Kidney (tissue), 14 donors: ENCODE measurements around the gene THBS3. TPM values are rescaled to one million over a fixed set of nuclear protein-coding genes. Genes with fewer than 3 reads are reported as not detected.

Experiments used
- DNase-seq, 5 donors: peaks; one replicate each; pipeline ENCODE4 v3.0.0-alpha.2; 2013 to 2020
- FAIRE-seq: peaks from 2 replicates; lab custom pipeline; 2012; peaks lifted over from hg19 to GRCh38; lab: Jason Lieb, UNC
- H3K27ac ChIP-seq, 2 donors: one replicate each; pipeline ENCODE4 v1.7.0; 2013; ENCODE audit warnings: low read depth in 2 of 2, low read length in 2 of 2, inconsistent platforms in 1 of 2
- H3K27me3 ChIP-seq: one replicate; pipeline ENCODE4 v1.7.1; 2013; ENCODE audit warnings: low read length, inconsistent platforms; ENCODE audit not compliant: control insufficient read depth, insufficient read depth
- H3K36me3 ChIP-seq, 3 donors: one replicate each; pipeline versions ENCODE4 v1.7.0 to v1.7.1; 2013; ENCODE audit warnings: low read length in 3 of 3, control low read depth in 1 of 3, inconsistent platforms in 1 of 3; ENCODE audit not compliant: insufficient read depth in 3 of 3, control insufficient read depth in 2 of 3
- H3K4me1 ChIP-seq, 3 donors: one replicate each; pipeline versions ENCODE4 v1.7.0 to v1.7.1; 2013; ENCODE audit warnings: low read length in 3 of 3, inconsistent platforms in 1 of 3, low read depth in 1 of 3; ENCODE audit not compliant: control insufficient read depth in 2 of 3, insufficient read depth in 2 of 3
- H3K4me3 ChIP-seq, 3 donors: one replicate each; pipeline versions ENCODE4 v1.7.0 to v1.8.1; 2013; ENCODE audit warnings: low read length in 3 of 3, control low read depth in 1 of 3, inconsistent platforms in 1 of 3
- H3K9ac ChIP-seq, 3 donors: one replicate each; pipeline versions ENCODE4 v1.7.0 to v1.7.1; 2013; ENCODE audit warnings: low read length in 3 of 3, control low read depth in 1 of 3, inconsistent platforms in 1 of 3
- H3K9me3 ChIP-seq, 3 donors: one replicate each; pipeline versions ENCODE4 v1.7.0 to v1.7.1; 2013; ENCODE audit warnings: low read length in 3 of 3, control low read depth in 1 of 3, inconsistent platforms in 1 of 3; ENCODE audit not compliant: control insufficient read depth in 2 of 3, insufficient read depth in 1 of 3
- intact Hi-C: fragments of 100-400 bp; cut with DNase I; formaldehyde crosslinking; loops from one replicate; pipeline ENCODE4 v1.11.1; 2022
- polyA plus RNA-seq: library from polyadenylated mRNA; stranded (reverse); fragments of 350-450 nt; fragmentation: Illumina TruSeq; extraction: RNeasy Lipid Tissue Mini Kit (QIAGEN cat#74804); gene quantifications from one replicate; pipeline ENCODE4 v1.2.3, GENCODE V29; 2014; ENCODE audit warnings: low read depth, low replicate concordance; ENCODE audit not compliant: insufficient read depth
- total RNA-seq: library from RNA; stranded (reverse); fragmentation: NEBNext Ultra II Directional; extraction: Animal tissue kit (Norgen Biotek cat#: 25700); gene quantifications from one replicate; pipeline ENCODE4 v1.2.1, GENCODE V29; 2021
- TF ChIP-seq, protein P1 (sequence below): IDR thresholded peaks from 3 replicates; pipeline ENCODE4 v1.5.1; 2012; ENCODE audit warnings: mild to moderate bottlenecking, moderate library complexity, borderline replicate concordance; ENCODE audit not compliant: insufficient read depth; ENCODE audit errors: extremely low read depth
- donor health status: control.
- donor health status: control.
- donor health status: control.
- donor health status: control.
- donor health status: control.
- donor health status: DM: yes; HTN: yes; CAD: no.
- donor health status: Normal renal cell carcinoma (clear cell type).

THBS3 gene
- total and polyA plus RNA-seq, 2 donors from 2014 or later, result 21.4 to 33.0 TPM

DNA sequence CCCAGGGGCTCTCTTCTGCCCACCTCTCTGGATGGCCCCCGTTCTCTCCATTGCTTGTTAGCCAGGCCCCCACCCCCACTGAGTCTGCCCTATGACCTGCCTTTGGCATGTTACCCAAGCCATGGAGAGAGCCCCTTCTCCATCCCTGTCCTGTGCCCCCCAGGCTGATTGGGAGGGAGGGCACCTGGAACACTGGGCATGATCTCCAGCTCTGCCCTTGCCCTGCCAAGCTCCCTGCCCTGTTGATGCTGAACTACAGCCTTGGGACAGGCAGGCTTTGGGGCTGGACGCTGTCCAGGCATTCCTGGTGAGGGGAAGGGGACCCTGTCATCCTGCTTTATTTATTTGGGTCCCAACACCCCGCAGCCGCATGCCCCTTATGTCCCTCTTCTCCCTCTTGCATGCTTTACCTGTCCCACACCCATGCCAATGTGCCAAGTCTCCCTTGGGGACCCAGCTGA lies 23.3 kb downstream of the THBS3 start:
- Histone ChIP-seq H3K4me1 (peaks cover 0 to 28% (median 7%) of the 10 kb centered on the region in 3 donors), H3K9me3 (no peaks in the 10 kb centered on the region), H3K4me3 (no peak overlapping the region), H3K27ac (no peak overlapping the region), H3K9ac (no peak overlapping the region), H3K27me3 (no peaks in the 10 kb centered on the region), H3K36me3 (no peaks in the 10 kb centered on the region)
- intact Hi-C loops, result no loop called here
- TF ChIP-seq, protein P1, sequence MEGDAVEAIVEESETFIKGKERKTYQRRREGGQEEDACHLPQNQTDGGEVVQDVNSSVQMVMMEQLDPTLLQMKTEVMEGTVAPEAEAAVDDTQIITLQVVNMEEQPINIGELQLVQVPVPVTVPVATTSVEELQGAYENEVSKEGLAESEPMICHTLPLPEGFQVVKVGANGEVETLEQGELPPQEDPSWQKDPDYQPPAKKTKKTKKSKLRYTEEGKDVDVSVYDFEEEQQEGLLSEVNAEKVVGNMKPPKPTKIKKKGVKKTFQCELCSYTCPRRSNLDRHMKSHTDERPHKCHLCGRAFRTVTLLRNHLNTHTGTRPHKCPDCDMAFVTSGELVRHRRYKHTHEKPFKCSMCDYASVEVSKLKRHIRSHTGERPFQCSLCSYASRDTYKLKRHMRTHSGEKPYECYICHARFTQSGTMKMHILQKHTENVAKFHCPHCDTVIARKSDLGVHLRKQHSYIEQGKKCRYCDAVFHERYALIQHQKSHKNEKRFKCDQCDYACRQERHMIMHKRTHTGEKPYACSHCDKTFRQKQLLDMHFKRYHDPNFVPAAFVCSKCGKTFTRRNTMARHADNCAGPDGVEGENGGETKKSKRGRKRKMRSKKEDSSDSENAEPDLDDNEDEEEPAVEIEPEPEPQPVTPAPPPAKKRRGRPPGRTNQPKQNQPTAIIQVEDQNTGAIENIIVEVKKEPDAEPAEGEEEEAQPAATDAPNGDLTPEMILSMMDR, result no peak
- no peak for FAIRE-seq
- DNase-seq, result peak in 1 of 5 donors; percentile 65

DNA sequence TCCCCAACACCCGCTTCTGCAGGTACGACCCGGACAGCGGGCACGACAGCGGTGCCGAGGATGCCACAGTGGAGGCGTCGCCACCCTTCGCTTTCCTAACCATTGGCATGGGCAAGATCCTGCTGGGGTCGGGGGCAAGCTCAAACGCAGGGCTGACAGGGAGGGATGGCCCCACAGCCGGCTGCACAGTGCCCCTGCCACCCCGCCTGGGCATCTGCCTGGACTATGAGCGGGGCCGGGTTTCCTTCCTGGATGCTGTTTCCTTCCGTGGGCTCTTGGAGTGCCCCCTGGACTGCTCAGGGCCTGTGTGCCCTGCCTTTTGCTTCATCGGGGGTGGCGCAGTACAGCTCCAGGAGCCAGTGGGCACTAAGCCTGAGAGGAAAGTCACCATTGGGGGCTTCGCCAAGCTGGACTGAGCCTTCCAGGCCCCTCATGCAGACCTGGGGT lies 23.9 kb downstream of the THBS3 start:
- intact Hi-C loops, result no loop called here
- Histone ChIP-seq H3K27ac (no peak overlapping the region), H3K4me3 (no peak overlapping the region), H3K9me3 (no peaks in the 10 kb centered on the region), H3K27me3 (no peaks in the 10 kb centered on the region), H3K4me1 (peaks cover 0 to 28% (median 7%) of the 10 kb centered on the region in 3 donors), H3K9ac (no peak overlapping the region), H3K36me3 (no peaks in the 10 kb centered on the region)
- FAIRE-seq, result no peak
- DNase-seq, result peak in 2 of 5 donors; percentile 31 to 80
- TF ChIP-seq, protein P1, result no peak

DNA sequence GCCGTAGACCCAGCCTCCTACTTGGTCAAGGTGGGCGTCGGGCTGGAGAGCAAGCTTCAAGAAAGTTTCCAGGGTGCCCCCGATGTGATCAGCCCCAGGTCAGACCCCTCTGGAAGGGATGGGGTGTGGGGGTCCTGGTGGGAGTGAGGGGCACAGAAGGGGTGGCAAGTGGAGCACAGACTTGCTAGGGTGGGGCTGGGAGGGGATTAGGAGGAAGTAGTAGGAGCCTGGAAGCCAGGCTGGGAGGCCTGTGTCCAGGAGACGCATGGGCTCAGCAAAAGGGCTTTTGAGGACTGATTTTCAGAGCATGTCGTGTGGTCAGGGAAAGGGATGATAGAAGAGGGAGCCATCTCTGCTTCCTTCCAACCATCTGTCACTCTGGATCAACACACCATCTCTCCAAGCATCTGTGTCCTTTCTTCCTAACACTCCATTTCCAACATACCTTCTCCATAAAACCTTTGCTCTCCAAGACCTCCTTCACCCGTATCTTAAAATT lies 25.6 kb downstream of the THBS3 start:
- peak in 1 of 5 donors; percentile 68 for DNase-seq
- Histone ChIP-seq H3K36me3 (no peaks in the 10 kb centered on the region), H3K9ac (no peak overlapping the region), H3K4me1 (peaks cover 0 to 22% (median 9%) of the 10 kb centered on the region in 3 donors), H3K27me3 (no peaks in the 10 kb centered on the region), H3K9me3 (no peaks in the 10 kb centered on the region), H3K27ac (no peak overlapping the region), H3K4me3 (no peak overlapping the region)
- intact Hi-C loops, result no loop called here
- TF ChIP-seq, protein P1, result no peak
- FAIRE-seq, result no peak
